Astrocyte (in vitro differentiated cells and primary cell): ENCODE data around the gene NBR1. TPM values are rescaled to one million over a fixed set of nuclear protein-coding genes. Genes with fewer than 3 reads are reported as not detected.

Experiments
- DNase-seq: peaks from one replicate; pipeline ENCODE4 v3.0.0-alpha.2; 2010; ENCODE audit warnings: low read depth
- FAIRE-seq: peaks from 2 replicates; lab custom pipeline; 2011; peaks lifted over from hg19 to GRCh38; lab: Jason Lieb, UNC
- H2AFZ ChIP-seq: 2 replicates; pipeline ENCODE4 v1.6.0; 2012; ENCODE audit warnings: low read depth, low read length, inconsistent platforms
- H3K27ac ChIP-seq: 2 replicates; pipeline ENCODE4 v1.5.1; 2011; ENCODE audit warnings: low read depth, low read length, inconsistent platforms
- H3K27me3 ChIP-seq: 2 replicates; pipeline ENCODE4 v1.6.0; 2011; ENCODE audit warnings: low read length, inconsistent platforms; ENCODE audit not compliant: insufficient read depth
- H3K36me3 ChIP-seq: 2 replicates; pipeline ENCODE4 v1.5.1; 2011; ENCODE audit warnings: low read length, inconsistent platforms; ENCODE audit not compliant: insufficient read depth
- H3K4me1 ChIP-seq: 2 replicates; pipeline ENCODE4 v1.5.1; 2011; ENCODE audit warnings: low read length, inconsistent platforms; ENCODE audit not compliant: insufficient read depth
- H3K4me2 ChIP-seq: 2 replicates; pipeline ENCODE4 v1.6.0; 2012; ENCODE audit warnings: low read length, inconsistent platforms
- H3K4me3 ChIP-seq: 2 replicates; pipeline ENCODE4 v1.5.1; 2011; ENCODE audit warnings: low read depth, mild to moderate bottlenecking, low read length, inconsistent platforms; ENCODE audit not compliant: insufficient read depth
- H3K79me2 ChIP-seq: 2 replicates; pipeline ENCODE4 v1.6.0; 2012; ENCODE audit warnings: mild to moderate bottlenecking, low read length, inconsistent platforms; ENCODE audit not compliant: insufficient read depth
- H3K9ac ChIP-seq: 2 replicates; pipeline ENCODE4 v1.6.0; 2012; ENCODE audit warnings: mild to moderate bottlenecking, low read length, inconsistent platforms
- H3K9me3 ChIP-seq: 2 replicates; pipeline ENCODE4 v1.5.1; 2012; ENCODE audit warnings: low read depth, mild to moderate bottlenecking, low read length, inconsistent platforms; ENCODE audit not compliant: insufficient read depth
- H4K20me1 ChIP-seq: 2 replicates; pipeline ENCODE4 v1.6.0; 2012; ENCODE audit warnings: low read length, inconsistent platforms; ENCODE audit not compliant: insufficient read depth
- H3K27ac Mint-ChIP-seq: one replicate; pipeline ENCODE4 v1.8.0; 2021; ENCODE audit warnings: mild to moderate bottlenecking, mixed read lengths; ENCODE audit not compliant: unreplicated experiment
- H3K27me3 Mint-ChIP-seq: one replicate; pipeline ENCODE4 v1.8.0; 2021; ENCODE audit warnings: low read depth, mixed read lengths; ENCODE audit not compliant: unreplicated experiment
- H3K36me3 Mint-ChIP-seq: one replicate; pipeline ENCODE4 v1.8.0; 2021; ENCODE audit warnings: low read depth, mixed read lengths; ENCODE audit not compliant: unreplicated experiment
- H3K4me1 Mint-ChIP-seq: one replicate; pipeline ENCODE4 v1.8.0; 2021; ENCODE audit warnings: low read depth, mixed read lengths; ENCODE audit not compliant: unreplicated experiment
- H3K4me3 Mint-ChIP-seq: one replicate; pipeline ENCODE4 v1.8.0; 2021; ENCODE audit warnings: mild to moderate bottlenecking, moderate library complexity, mixed read lengths; ENCODE audit not compliant: unreplicated experiment
- H3K9me3 Mint-ChIP-seq: one replicate; pipeline ENCODE4 v1.8.0; 2021; ENCODE audit warnings: mild to moderate bottlenecking, mixed read lengths; ENCODE audit not compliant: unreplicated experiment
- CTCF ChIP-seq: IDR thresholded peaks from 2 replicates; pipeline ENCODE4 v1.5.1; 2011; ENCODE audit warnings: low read depth, mild to moderate bottlenecking, inconsistent platforms, low read length, moderate library complexity; ENCODE audit not compliant: insufficient read depth
- EZH2 ChIP-seq: IDR thresholded peaks from 2 replicates; pipeline ENCODE4 v1.6.1; 2012; ENCODE audit warnings: mild to moderate bottlenecking, low read length, inconsistent platforms; ENCODE audit not compliant: insufficient read depth
- total RNA-seq: library from RNA; stranded (reverse); gene quantifications from 2 replicates; pipeline ENCODE4 v1.2.1, GENCODE V29; 2021

NBR1 gene
- total RNA-seq, 1 donor from 2014 or later, result 46.8 TPM

GRCh38 chr17:43219001-43219400 is 48.0 kb downstream of the NBR1 start:
- Mint-ChIP-seq H3K27ac (no peak overlapping the region), H3K4me1 (no peaks in the 10 kb centered on the region), H3K27me3 (no peaks in the 10 kb centered on the region), H3K36me3 (peaks cover 30% of the 10 kb centered on the region), H3K4me3 (no peak overlapping the region), H3K9me3 (no peaks in the 10 kb centered on the region)
- Histone ChIP-seq H3K27ac (no peak overlapping the region), H2AFZ (no peak overlapping the region), H3K79me2 (no peaks in the 10 kb centered on the region), H3K4me2 (no peak overlapping the region), H3K4me3 (no peak overlapping the region), H3K9me3 (no peaks in the 10 kb centered on the region), H4K20me1 (peaks cover 16% of the 10 kb centered on the region), H3K4me1 (no peaks in the 10 kb centered on the region), H3K36me3 (peaks cover 27% of the 10 kb centered on the region), H3K9ac (no peak overlapping the region), H3K27me3 (no peaks in the 10 kb centered on the region)
- no peak for FAIRE-seq
- DNase-seq, result no peak
- TF ChIP-seq EZH2 (no peak), CTCF (no peak)

GRCh38 chr17:43219746-43220380 is 48.8 kb downstream of the NBR1 start:
- H4K20me1 ChIP-seq, result peaks cover 23% of the 10 kb centered on the region
- H3K36me3 Mint-ChIP-seq, result peaks cover 37% of the 10 kb centered on the region
- H3K27ac Mint-ChIP-seq, result no peak overlapping the region
- no peaks in the 10 kb centered on the region for H3K79me2 ChIP-seq
- H3K27me3 Mint-ChIP-seq, result no peaks in the 10 kb centered on the region
- H3K4me1 ChIP-seq, result no peaks in the 10 kb centered on the region
- H3K9me3 Mint-ChIP-seq, result no peaks in the 10 kb centered on the region
- no peak overlapping the region for H3K4me3 Mint-ChIP-seq
- no peak for DNase-seq
- H3K9me3 ChIP-seq, result no peaks in the 10 kb centered on the region
- H3K9ac ChIP-seq, result no peak overlapping the region
- no peak for FAIRE-seq
- H3K4me2 ChIP-seq, result no peak overlapping the region
- no peaks in the 10 kb centered on the region for H3K27me3 ChIP-seq
- H3K36me3 ChIP-seq, result peaks cover 22% of the 10 kb centered on the region
- no peak overlapping the region for H2AFZ ChIP-seq
- H3K4me1 Mint-ChIP-seq, result no peaks in the 10 kb centered on the region
- no peak overlapping the region for H3K4me3 ChIP-seq
- TF ChIP-seq EZH2, result no peak
- no peak for TF ChIP-seq CTCF
- H3K27ac ChIP-seq, result no peak overlapping the region

GRCh38 chr17:43220511-43221125 is 49.6 kb downstream of the NBR1 start:
- FAIRE-seq (no peak), DNase-seq (no peak)
- no peaks in the 10 kb centered on the region for H3K9me3 Mint-ChIP-seq
- H3K9me3 ChIP-seq, result no peaks in the 10 kb centered on the region
- no peaks in the 10 kb centered on the region for H3K4me1 Mint-ChIP-seq
- H3K79me2 ChIP-seq, result no peaks in the 10 kb centered on the region
- H2AFZ ChIP-seq, result no peak overlapping the region
- H3K4me1 ChIP-seq, result no peaks in the 10 kb centered on the region
- no peaks in the 10 kb centered on the region for H3K27me3 Mint-ChIP-seq
- H3K9ac ChIP-seq, result no peak overlapping the region
- H3K27ac Mint-ChIP-seq, result no peak overlapping the region
- H3K36me3 ChIP-seq, result peaks cover 20% of the 10 kb centered on the region
- no peak overlapping the region for H3K27ac ChIP-seq
- H4K20me1 ChIP-seq, result peaks cover 18% of the 10 kb centered on the region
- H3K27me3 ChIP-seq, result no peaks in the 10 kb centered on the region
- H3K4me2 ChIP-seq, result no peak overlapping the region
- TF ChIP-seq EZH2 (no peak), CTCF (no peak)
- H3K4me3 ChIP-seq, result no peak overlapping the region
- peaks cover 36% of the 10 kb centered on the region for H3K36me3 Mint-ChIP-seq
- H3K4me3 Mint-ChIP-seq, result no peak overlapping the region
